ENCODE measurements around the gene KIAA0319L. TPM values are rescaled to one million over a fixed set of nuclear protein-coding genes. Genes with fewer than 3 reads are reported as not detected.

KIAA0319L gene
- total and polyA plus RNA-seq, 2 experiments from 2014 or later, result 27.2 to 75.1 TPM

Other genes with a start within 250 kb of the KIAA0319L start
- gene NCDN, start 396 bp upstream of the KIAA0319L start, total RNA-seq (2014; rRNA removed; shearing (Covaris generic)), result 43.1 and 44.2 TPM in 2 replicates
- 13.2 and 14.7 TPM in 2 replicates for gene NCDN, start 396 bp upstream of the KIAA0319L start, polyA plus RNA-seq (2016; fragmentation: Nextera tagmentation; extraction: Ambion mirVana)
- 0.12 and 1.4 TPM in 2 replicates for gene TFAP2E, start 15.9 kb upstream of the KIAA0319L start, total RNA-seq (2014; rRNA removed; shearing (Covaris generic))
- gene TFAP2E, start 15.9 kb upstream of the KIAA0319L start, polyA plus RNA-seq (2016; fragmentation: Nextera tagmentation; extraction: Ambion mirVana), result 0.34 TPM in 1 of 2 replicates, not detected in the other
- gene PSMB2, start 84.1 kb upstream of the KIAA0319L start, total RNA-seq (2014; rRNA removed; shearing (Covaris generic)), result 68.2 and 72.2 TPM in 2 replicates
- gene PSMB2, start 84.1 kb upstream of the KIAA0319L start, polyA plus RNA-seq (2016; fragmentation: Nextera tagmentation; extraction: Ambion mirVana), result 147 and 151 TPM in 2 replicates
- gene C1orf216, start 161.5 kb upstream of the KIAA0319L start, total RNA-seq (2014; rRNA removed; shearing (Covaris generic)), result 13.9 and 21.5 TPM in 2 replicates
- 4.0 and 4.7 TPM in 2 replicates for gene C1orf216, start 161.5 kb upstream of the KIAA0319L start, polyA plus RNA-seq (2016; fragmentation: Nextera tagmentation; extraction: Ambion mirVana)
- gene CLSPN, start 212.6 kb upstream of the KIAA0319L start, total RNA-seq (2014; rRNA removed; shearing (Covaris generic)), result 30.4 and 32.5 TPM in 2 replicates
- gene CLSPN, start 212.6 kb upstream of the KIAA0319L start, polyA plus RNA-seq (2016; fragmentation: Nextera tagmentation; extraction: Ambion mirVana), result 43.8 and 46.1 TPM in 2 replicates

All from GM23338 (cell line).